Central memory CD4-positive, alpha-beta T cell (primary cell): ENCODE measurements around the gene SFT2D2.

Experiments used
- DNase-seq: peaks from one replicate; pipeline ENCODE4 v3.0.0; 2022

The SFT2D2 gene

DNA sequence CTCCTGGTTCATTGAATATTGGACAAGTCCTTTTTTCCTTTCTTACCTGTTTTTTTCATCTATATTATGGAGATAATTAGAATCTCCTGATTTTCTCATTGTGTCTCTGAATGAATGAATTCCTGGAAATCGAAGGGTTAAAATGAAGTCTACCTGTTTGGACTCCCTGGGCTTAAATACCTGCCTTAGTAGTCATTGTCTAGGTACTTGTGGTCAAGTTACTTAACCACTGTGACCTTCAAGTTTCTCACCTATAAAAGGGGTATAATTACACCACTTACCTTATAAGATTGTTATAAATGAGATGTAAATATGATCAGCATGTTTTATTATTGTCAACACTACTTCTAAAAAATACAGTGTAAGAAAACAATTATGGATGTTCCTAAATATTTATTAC lies 45.8 kb downstream of the SFT2D2 start:
- no peak for DNase-seq

DNA sequence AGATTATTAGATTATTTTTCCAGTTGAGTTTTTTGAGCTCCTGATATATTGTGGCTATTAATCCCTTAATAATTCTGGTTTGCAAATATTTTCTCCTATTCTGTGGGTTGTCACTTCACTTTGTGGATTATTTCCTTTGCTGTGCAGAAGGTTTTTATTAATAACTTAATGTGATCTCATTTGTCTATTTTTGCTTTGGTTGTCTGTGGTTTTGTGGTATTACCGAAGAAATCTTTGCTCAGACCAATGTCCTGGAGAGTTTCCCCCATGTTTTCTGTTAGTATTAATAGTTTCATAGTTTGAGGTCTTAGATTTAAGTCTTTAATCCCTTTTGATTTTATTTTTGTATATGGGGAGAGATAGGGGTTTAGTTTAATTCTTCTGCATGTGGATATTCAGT lies 47.8 kb downstream of the SFT2D2 start:
- DNase-seq, result no peak

DNA sequence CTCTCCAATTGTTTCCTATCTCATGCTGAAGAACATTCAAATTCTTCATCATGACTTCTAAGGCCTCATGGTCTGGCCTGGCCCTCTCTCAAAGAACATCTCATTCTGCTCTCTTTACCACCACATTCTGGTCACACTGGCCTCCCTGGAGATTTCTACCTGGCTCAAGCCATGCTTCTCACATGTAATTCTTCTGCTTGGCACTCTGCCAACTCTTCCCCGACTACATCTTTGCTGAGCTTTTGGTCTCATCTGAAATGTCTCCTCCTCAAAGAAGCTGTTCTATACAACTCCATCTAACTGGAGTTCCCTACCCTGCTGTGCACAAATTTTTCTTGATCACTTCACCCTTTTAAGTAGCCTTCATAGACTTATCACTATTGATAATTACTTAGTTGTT lies 53.4 kb downstream of the SFT2D2 start:
- DNase-seq, result no peak

DNA sequence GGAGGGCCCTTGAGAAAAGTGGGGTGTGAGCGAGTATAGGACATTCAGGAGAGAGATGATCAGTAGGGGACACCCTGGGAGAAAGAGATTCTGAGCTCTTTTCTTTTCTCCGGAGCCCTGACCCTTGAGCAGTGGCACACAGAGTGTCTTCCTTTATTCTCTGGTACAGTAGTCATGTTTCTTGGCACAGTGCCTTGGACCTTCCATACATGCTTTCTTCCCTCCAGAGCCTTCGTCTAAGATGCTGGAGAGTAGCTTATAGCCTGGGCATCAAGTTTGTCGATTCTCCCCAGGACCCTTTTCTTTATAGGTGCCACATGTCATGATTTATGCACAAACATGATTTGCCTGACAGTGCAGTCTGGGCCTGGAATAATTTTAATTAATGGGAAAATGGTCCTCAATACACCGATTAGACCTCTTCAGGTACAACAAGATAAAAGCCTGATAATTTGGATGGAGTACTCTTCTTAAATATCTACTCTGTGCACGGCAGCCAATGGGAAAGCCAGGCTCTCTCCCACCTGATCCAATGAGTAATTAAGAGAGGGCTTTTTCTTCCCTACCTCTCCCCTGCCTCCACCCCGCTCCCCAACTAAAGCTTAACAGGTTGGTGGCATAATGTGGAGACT lies 54.6 kb downstream of the SFT2D2 start, which contains the start of gene TBX19:
TBX19 (plus strand) TSS at position 582 of the 632 bp plus-strand sequence. CDS start 214 bp downstream, outside the sequence.
- DNase-seq, result no peak

DNA sequence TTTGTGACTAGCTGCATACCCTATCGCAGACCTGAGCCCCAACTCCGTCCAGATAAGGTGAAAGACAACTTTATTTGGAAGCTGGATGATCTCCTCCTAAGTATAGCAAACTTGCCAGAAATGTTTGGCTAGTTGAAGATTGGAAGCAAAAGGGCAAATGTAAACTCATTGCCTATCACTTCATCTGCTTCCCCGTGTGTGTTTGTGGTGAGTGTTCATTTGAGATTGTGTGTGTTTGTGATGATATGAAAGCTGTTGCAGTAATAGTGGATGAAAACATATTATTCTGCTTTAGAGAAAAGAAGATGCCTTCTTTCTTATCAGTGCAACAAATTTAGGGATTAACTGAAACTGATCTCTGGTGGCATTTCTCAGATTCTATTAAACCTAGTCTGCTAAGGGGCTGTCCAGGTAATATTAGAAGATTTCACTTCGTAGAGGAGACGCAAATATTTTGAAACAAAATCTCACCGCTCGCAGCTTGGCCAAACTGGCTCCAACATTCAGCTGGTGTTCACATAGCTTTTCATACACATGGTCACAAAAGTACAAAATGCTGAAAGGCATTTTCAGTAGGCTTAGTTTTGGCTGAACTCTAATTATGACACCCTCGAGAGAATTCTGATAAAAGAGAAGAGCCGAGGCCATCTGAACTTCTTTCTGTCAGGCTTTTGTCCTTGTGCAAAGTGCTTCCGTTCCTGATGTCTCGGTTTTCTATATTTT lies 56.0 kb downstream of the SFT2D2 start:
- DNase-seq, result no peak

DNA sequence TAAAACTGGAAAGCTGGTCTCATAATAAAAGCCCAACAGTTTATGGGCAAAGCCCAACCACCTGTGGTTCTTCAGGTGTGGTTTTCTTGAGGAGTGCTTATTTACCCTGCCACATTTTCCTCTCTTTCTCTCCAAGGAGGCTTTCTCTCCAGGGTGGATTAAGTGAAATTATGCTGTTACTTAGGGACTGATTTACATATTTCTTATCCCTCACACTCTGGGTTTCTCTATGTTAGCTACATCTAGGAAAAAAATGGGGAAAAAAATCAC lies 59.7 kb downstream of the SFT2D2 start:
- DNase-seq, result no peak

DNA sequence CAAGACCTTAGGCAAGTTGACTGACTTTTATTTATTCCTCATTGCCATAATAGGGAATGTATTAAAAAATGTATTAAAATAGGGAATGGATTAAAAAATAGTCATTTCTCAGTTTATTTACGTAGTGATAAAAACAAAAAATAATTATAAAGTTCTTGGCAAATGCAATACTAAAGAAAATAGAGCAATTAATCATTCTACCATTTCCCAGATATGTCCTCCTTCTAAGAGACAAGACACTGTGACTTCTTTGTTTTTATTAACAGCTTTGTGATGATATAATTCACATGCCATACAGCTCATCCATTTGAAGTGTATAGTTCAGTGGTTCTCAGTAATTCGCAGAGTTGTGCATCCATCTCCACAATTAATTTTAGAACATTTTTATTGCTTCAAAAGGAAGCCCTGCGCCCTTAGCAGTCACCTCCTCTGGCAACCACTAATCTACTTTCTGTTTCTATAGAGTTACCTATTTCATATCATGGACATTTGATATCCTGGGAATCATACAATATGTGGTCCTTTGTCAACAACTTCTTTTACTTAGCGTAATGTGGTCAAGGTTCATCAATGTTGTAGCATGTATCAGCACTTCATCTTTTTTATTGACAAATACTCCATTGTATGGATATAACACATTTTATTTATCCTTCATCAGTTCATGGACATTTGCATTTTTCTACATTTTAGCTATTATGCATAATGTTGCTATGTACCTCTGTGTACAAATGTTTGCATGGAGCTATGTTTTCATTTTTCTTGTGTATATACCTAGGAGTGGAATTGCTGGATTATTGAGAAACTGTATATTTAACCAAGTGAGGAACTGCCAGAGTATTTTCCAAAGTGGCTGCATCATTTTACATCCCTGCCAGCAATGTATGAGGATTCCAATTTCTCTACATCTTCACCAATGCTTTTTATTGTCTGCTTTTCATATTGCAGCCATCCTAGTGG lies 60.4 kb downstream of the SFT2D2 start:
- no peak for DNase-seq

DNA sequence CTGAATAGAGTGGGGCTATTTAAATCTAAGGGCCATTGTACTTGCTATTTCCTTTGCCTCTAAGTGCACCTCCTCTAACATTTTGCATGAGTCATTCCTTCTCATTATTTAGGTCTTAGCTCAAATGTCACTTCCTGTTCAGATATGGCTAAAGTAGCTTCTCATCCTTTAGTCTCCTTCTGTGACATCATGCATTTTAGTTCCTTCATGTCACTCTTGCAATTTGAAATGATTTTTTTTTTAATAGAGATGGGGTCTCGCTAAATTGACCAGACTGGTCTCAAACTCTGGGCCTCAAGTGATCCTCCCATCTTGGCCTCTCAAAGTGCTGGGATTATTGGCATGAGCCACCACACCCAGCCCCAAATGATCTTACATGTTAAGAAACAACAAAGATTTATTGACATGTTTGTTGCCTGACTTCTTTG lies 61.4 kb downstream of the SFT2D2 start:
- DNase-seq, result no peak

DNA sequence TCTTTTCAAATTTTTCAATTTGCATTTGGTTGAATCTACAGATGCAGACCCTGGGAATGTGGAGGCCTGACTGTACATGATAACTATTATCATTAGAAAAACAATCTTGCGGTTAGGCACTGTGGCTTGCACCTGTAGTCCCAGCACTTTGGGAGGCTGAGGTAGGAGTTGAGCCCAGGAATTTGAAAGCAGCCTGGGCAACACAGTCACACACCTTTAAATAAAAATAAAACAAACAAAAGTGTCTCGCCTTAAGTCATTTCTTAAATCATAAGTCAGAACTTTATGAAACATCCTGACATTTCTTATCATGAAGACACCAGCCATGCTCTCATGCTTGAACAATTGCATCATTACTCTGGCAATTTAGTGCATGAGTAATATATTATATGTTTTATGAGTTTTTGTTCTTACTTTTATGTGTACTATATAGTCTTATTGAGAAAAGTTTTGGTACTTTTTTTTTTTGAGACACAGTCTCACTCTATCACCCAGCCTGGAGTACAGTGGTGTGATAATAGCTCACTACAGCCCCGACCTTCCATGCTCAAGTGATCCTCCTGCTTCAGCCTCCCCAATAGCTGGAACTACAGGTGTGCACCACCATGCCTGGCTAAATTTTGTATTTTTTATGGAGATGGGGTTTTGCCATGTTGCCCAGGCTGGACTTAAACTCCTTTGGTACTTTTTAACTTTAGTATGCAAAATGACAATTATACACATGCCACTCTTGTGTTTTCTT lies 62.7 kb downstream of the SFT2D2 start:
- no peak for DNase-seq

DNA sequence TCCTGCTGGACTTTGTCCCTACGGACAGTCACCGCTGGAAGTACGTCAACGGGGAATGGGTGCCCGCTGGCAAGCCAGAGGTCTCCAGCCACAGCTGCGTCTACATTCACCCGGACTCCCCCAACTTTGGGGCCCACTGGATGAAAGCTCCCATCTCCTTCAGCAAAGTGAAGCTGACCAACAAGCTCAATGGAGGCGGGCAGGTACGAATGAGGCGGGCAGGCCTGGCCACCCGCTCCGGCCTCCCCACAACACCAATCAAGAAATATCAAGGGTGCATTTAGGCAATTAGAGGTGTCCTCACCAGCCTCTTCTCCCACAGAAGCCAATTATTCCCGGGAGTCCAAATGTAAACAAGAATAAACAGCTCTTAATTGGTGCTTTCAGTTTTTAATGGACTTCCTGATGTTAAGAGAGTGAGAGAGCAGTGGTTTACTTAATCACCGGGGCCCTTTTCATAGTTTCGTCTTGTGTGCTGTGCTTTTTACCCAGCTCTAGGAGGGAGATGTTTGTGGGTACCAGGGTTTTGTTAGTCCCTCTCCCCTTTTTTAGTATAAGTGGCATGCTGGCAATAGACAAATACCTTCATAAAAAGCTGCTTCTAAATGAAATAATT lies 65.5 kb downstream of the SFT2D2 start:
- DNase-seq, result no peak

DNA sequence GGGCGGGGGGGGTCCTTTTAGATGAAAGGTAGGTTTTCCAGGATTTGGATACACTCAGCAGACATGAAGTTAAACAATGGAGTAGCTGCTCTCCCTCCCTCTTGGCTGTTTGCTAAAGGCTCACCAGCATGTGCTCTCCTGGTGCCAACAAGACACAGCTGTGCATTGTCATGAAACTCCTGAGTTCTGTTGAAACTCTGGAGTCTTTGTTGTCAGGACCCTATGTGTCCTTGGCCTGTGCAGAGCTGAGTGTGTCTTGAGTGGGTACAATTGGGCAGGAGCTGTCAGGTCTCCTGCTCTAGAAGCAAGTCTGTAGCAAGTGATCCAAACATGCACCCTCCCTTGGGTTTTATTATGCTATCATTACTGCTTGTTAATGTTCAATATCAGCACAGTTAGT lies 67.6 kb downstream of the SFT2D2 start:
- no peak for DNase-seq

DNA sequence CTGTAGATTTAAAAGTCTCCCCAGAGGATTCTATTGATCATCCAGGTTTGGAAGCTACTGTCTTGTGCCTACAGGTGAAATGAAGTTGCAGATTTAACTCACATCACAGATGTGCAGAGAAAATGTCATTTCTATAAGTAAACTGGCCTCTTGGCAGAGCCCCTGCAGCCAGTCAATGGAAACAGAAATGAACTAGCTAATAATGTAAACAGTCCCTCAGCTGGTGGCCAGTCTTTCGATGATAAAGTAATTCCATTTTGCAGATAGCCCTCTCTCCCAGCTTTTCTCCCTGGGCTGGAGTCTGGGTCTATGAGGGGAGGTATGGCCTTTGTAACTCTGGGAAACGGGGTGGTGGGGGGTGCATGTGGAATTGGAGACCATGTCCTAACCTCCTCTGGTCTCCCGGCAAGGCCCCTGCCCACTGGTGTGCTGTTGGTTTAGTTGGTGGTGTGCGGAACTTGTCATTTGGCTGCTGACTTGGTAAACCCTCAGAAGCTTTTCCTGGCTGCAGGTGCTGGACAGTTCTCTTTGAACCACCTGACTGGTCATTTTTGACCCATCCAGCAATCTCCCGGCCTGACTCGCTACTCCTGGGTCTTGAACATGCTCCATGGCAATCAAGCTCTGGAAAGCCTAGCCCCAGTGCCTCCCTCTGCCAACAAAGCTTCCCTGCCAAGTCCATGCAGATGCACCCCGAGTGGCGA lies 69.8 kb downstream of the SFT2D2 start:
- no peak for DNase-seq

DNA sequence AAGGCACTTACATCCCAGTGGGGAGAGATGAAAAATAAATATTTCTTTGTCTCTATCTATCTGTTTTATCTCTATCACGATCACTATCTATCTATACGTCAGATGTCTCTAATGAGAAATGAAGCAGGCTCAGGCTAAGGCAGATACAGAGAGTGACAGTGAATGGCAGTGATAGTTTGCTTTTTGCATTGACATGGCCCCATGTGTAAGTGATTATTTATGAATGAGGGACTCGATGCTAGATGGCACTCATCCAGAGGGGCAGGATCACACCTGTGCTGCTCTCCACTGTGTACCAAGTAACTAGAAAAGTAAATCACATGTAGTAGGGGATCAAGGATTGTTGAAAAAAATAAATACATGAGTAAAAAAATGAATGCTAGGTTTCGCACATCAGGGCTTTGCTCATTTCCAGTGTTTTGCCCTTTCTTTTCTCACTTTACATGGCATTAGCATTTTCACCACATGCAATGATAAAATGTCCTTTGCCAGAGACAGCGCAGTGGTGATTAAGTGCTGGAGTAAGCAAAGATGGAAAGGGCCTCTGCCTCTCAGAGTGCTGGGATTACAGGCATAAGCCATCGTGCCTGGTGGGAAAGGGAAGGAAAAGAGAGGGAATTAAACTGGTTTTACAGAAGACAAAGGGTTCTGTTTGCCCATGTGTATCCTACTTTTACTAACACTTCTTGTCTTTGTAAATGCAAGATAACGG lies 71.4 kb downstream of the SFT2D2 start:
- no peak for DNase-seq

DNA sequence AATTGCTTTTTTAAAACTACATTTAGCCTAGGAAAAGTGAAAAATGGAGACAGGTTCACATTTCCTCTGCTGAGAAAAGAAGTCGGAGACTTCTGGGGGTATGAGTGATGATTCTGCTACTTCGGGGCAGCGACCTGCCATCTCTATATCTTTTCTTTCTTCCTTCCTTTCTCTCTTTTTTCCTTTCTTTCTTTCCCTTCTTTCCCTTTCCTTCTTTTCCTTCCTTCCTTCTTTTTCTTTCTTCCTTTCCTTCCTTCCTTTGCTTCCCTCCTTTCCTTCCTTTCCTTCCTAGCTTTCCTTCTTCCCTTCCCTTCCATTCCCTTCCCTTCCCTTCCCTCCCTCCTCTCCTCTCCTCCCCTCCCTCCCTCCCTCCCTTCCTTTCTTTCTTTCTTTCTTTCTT lies 72.6 kb downstream of the SFT2D2 start:
- DNase-seq, result no peak

DNA sequence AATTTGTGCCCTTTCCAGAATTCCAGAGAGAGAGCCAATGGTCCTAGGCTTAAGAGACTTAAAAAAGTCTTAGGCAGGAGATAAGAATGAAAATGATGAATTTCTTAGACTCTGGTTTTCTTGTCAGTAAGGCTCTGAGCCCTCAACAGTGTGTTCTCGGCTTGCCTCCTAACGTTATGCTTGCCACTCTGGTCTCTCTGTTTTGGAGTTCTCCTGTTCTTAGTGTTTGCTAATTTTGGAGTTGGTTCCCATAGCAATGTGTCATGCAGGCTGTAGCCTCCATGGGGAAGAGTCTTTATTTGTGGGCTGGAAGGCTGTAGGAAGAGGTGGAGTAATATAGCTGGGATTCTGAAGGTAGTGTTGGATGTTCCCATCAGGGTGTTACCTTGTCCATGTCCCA lies 74.8 kb downstream of the SFT2D2 start:
- no peak for DNase-seq

DNA sequence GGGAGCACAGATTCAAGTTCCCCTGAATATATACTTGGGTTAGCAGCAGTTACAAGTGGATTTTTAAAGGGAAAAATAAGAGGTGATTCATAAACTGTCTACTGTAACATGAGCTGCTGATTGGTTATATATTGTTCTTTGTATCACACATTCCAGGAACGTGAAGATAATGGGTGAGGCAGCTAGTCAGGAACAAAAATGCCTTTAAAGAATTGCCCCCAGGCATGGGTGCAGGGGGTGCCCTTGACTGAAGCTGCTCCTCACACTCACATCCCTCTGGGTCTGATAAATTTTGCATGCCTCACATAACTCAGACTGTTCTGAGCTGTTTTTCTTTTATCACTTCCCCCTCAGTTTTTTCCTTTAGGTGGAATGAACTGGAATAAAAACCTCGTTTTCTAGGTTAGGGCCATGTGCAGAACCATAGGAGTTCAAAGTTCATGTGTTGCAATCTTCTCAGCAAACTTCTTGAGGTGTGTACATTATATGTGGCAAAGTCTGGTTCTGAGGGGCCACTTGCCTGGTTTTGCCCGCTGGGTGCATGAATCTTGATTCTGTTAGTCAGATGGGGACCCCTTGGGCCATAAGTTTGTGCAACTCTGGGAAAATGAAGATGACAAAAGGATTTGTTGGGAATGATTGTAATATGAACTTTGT lies 76.0 kb downstream of the SFT2D2 start:
- no peak for DNase-seq
